Esophagus (tissue), 2 donors: ENCODE measurements around the gene LCNL1. TPM values are rescaled to one million over a fixed set of nuclear protein-coding genes. Genes with fewer than 3 reads are reported as not detected.

Experiments
- H3K27ac ChIP-seq, 2 donors: one replicate each; pipeline ENCODE4 v1.5.1; 2013; ENCODE audit warnings: low read depth in 2 of 2, mild to moderate bottlenecking in 2 of 2, inconsistent platforms in 1 of 2, low read length in 1 of 2, moderate library complexity in 1 of 2
- H3K27me3 ChIP-seq, 2 donors: one replicate each; pipeline ENCODE4 v1.6.1; 2013; ENCODE audit warnings: low read length in 2 of 2, control low read depth in 1 of 2, mild to moderate bottlenecking in 1 of 2; ENCODE audit not compliant: insufficient read depth in 2 of 2, control insufficient read depth in 1 of 2
- H3K36me3 ChIP-seq, 2 donors: one replicate each; pipeline ENCODE4 v1.6.1; 2013; ENCODE audit warnings: low read length in 1 of 2; ENCODE audit not compliant: control insufficient read depth in 2 of 2, insufficient read depth in 2 of 2
- H3K4me1 ChIP-seq, 2 donors: one replicate each; pipeline ENCODE4 v1.6.1; 2013; ENCODE audit warnings: low read length in 1 of 2; ENCODE audit not compliant: control insufficient read depth in 2 of 2, insufficient read depth in 2 of 2
- H3K4me3 ChIP-seq, 2 donors: one replicate each; pipeline ENCODE4 v1.5.1; 2013; ENCODE audit warnings: low read length in 2 of 2, mild to moderate bottlenecking in 2 of 2, low read depth in 1 of 2, moderate library complexity in 1 of 2
- H3K9me3 ChIP-seq, 2 donors: one replicate each; pipeline ENCODE4 v1.6.1; 2013; ENCODE audit warnings: mild to moderate bottlenecking in 2 of 2, low read depth in 1 of 2, low read length in 1 of 2, moderate library complexity in 1 of 2; ENCODE audit not compliant: control insufficient read depth in 2 of 2, insufficient read depth in 1 of 2
- WGBS, 2 donors: extraction: QIAGEN DNeasy Blood & Tissue Kit; methylation state at CpG; one replicate each; pipeline ENCODE4 v1.1.7; 2013; 5-methylcytosine and 5-hydroxymethylcytosine counted together
- polyA plus RNA-seq, 2 donors: library from polyadenylated mRNA; stranded (reverse); fragments of 200-250 nt; gene quantifications; one replicate each; pipeline ENCODE4 v1.2.3, GENCODE V29; 2013
- donor health status: healthy with polysubstance abuse.
- donor health status: Bipolar disorder and iron deficiency.

Gene LCNL1
- polyA plus RNA-seq, 2 donors, result 0.20 to 0.55 TPM

GRCh38 chr9:136964833-136965422 is 17.9 kb upstream of the LCNL1 start:
- WGBS, 2 donors, result 79 to 87% methylated on average over 26 of the region's 26 CpGs
- Histone ChIP-seq H3K27ac (no peak overlapping the region), H3K4me1 (peaks cover 6 to 17% of the 10 kb centered on the region in 2 donors)

GRCh38 chr9:136965771-136966484 is 16.9 kb upstream of the LCNL1 start:
- H3K4me3 ChIP-seq, result no peak overlapping the region
- H3K36me3 ChIP-seq, result no peaks in the 10 kb centered on the region
- H3K27me3 ChIP-seq, result no peaks in the 10 kb centered on the region
- H3K27ac ChIP-seq, result no peak overlapping the region
- no peaks in the 10 kb centered on the region for H3K9me3 ChIP-seq
- peaks cover 5 to 16% of the 10 kb centered on the region in 2 donors for H3K4me1 ChIP-seq
- 21 to 26% methylated on average over 23 of the region's 23 CpGs for WGBS, 2 donors

More at GRCh38 chr9:136964833-136965422, 17.9 kb upstream of the LCNL1 start:
- Histone ChIP-seq H3K27me3 (no peaks in the 10 kb centered on the region), H3K36me3 (no peaks in the 10 kb centered on the region), H3K9me3 (no peaks in the 10 kb centered on the region), H3K4me3 (no peak overlapping the region)

GRCh38 chr9:136968333-136969127 is 14.3 kb upstream of the LCNL1 start:
- Histone ChIP-seq H3K4me3 (no peak overlapping the region), H3K36me3 (no peaks in the 10 kb centered on the region), H3K4me1 (peaks cover 4 to 8% of the 10 kb centered on the region in 2 donors), H3K27me3 (no peaks in the 10 kb centered on the region), H3K9me3 (no peaks in the 10 kb centered on the region), H3K27ac (no peak overlapping the region)
- 81 to 82% methylated on average over 17 of the region's 17 CpGs for WGBS, 2 donors

GRCh38 chr9:136969150-136969549 is 13.6 kb upstream of the LCNL1 start:
- Histone ChIP-seq H3K4me3 (no peak overlapping the region), H3K4me1 (peaks cover 5% of the 10 kb centered on the region in 2 donors), H3K9me3 (no peaks in the 10 kb centered on the region), H3K36me3 (no peaks in the 10 kb centered on the region), H3K27me3 (no peaks in the 10 kb centered on the region), H3K27ac (no peak overlapping the region)
- WGBS, 2 donors, result 71 to 76% methylated on average over 17 of the region's 17 CpGs

GRCh38 chr9:136969774-136970173 is 13.0 kb upstream of the LCNL1 start:
- H3K27ac ChIP-seq, result no peak overlapping the region
- no peaks in the 10 kb centered on the region for H3K9me3 ChIP-seq
- WGBS, 2 donors, result 70 to 72% methylated on average over 5 of the region's 5 CpGs
- H3K4me1 ChIP-seq, result peaks cover 4 to 5% of the 10 kb centered on the region in 2 donors
- H3K4me3 ChIP-seq, result no peak overlapping the region
- H3K36me3 ChIP-seq, result no peaks in the 10 kb centered on the region
- no peaks in the 10 kb centered on the region for H3K27me3 ChIP-seq

GRCh38 chr9:136970361-136970760 is 12.4 kb upstream of the LCNL1 start:
- Histone ChIP-seq H3K27ac (no peak overlapping the region), H3K9me3 (no peaks in the 10 kb centered on the region), H3K4me1 (peaks cover 7 to 9% of the 10 kb centered on the region in 2 donors), H3K27me3 (no peaks in the 10 kb centered on the region), H3K36me3 (no peaks in the 10 kb centered on the region), H3K4me3 (no peak overlapping the region)
- 84 to 86% methylated on average over 9 to 11 of the region's 11 CpGs for WGBS, 2 donors

GRCh38 chr9:136971746-136972145 is 11.0 kb upstream of the LCNL1 start:
- Histone ChIP-seq H3K9me3 (no peaks in the 10 kb centered on the region), H3K27me3 (no peaks in the 10 kb centered on the region), H3K4me1 (peaks cover 7 to 12% of the 10 kb centered on the region in 2 donors), H3K27ac (no peak overlapping the region), H3K36me3 (no peaks in the 10 kb centered on the region), H3K4me3 (no peak overlapping the region)
- WGBS, 2 donors, result 78 to 82% methylated on average over 14 of the region's 14 CpGs

GRCh38 chr9:136972335-136972734 is 10.5 kb upstream of the LCNL1 start:
- 76 to 82% methylated on average over 9 to 11 of the region's 11 CpGs for WGBS, 2 donors
- H3K36me3 ChIP-seq, result no peaks in the 10 kb centered on the region
- no peaks in the 10 kb centered on the region for H3K9me3 ChIP-seq

GRCh38 chr9:136972743-136973142 is 10.1 kb upstream of the LCNL1 start:
- no peaks in the 10 kb centered on the region for H3K9me3 ChIP-seq
- no peaks in the 10 kb centered on the region for H3K27me3 ChIP-seq
- H3K4me3 ChIP-seq, result no peak overlapping the region
- WGBS, 2 donors, result 53 to 57% methylated on average over 13 of the region's 13 CpGs
- peaks cover 7 to 12% of the 10 kb centered on the region in 2 donors for H3K4me1 ChIP-seq
- H3K27ac ChIP-seq, result no peak overlapping the region
- H3K36me3 ChIP-seq, result no peaks in the 10 kb centered on the region

More at GRCh38 chr9:136972335-136972734, 10.5 kb upstream of the LCNL1 start:
- Histone ChIP-seq H3K27me3 (no peaks in the 10 kb centered on the region), H3K4me3 (no peak overlapping the region), H3K4me1 (peaks cover 7 to 12% of the 10 kb centered on the region in 2 donors), H3K27ac (no peak overlapping the region)
